C4-2B (cell line): ENCODE data around the gene REM1.

ENCODE experiments used
- CTCF ChIP-seq: fragments of 450-650 bp; conservative IDR thresholded peaks from 2 replicates; pipeline ENCODE4 v1.5.1; 2017; ENCODE audit warnings: mild to moderate bottlenecking
- ZFX ChIP-seq: fragments of 450-650 bp; IDR thresholded peaks from 2 replicates; pipeline ENCODE4 v1.6.1; 2017

DNA sequence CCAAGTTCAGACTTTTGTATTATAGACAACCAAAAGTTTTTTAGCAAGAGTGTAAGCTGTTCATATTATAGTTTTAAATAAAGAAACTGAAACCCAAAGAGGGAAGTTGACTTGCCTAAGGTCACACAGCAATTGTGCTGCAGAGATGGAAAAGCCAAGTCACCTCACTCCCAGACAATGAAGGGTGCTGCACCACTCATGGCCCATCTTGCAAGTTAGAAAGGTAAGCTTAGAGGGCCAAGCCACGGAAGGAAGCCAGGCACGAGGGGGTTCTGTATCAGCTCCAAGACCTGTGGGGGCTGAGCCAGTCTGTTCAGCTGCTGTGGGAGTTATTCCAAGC is 1.0 kb upstream of the REM1 start:
- TF ChIP-seq CTCF (no peak), ZFX (no peak)
